Measurements from ENCODE around the gene TSPAN4. TPM values are rescaled to one million over a fixed set of nuclear protein-coding genes. Genes with fewer than 3 reads are reported as not detected.

Gene TSPAN4
- total and polyA plus RNA-seq, 8 donors, result 10.5 to 116 (median 28.4) TPM

DNA sequence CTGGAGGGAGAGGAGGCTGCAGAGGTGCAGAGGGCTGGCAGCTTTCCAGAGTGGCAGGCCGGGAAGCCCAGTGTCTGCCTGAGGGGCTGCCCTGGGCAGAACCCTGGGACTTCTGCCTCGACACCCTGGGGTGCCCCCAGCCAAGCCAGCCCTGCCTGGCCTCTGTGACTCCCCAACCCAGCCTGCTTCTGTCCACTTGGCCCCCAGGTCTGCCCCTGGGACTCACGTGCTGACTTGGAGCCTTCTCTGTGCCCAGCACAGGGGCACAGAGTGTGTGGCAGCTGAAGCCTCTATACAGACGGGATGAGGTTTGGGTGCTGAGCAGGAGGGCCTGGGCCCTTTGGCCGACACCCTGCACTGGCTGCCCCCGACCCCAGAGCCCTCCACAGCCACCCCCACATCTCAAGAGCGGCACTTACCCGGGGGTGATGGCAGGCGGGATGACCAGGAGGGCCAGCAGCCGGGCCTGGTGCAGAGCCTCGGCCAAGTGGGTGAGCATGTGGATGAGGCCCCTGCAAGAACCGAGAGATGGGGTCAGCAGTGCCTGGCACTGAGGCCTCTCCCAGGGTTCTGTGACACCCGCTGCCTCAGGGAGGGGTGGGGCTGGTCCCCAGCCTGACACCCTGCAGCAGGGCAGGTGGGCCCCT is 50.5 kb downstream of the TSPAN4 start:
- 85 to 100% (median 88%) methylated on average over 2 to 13 of the region's 13 CpGs for WGBS, 5 donors
- no peak for DNase-seq
- TF ChIP-seq, protein P1, sequence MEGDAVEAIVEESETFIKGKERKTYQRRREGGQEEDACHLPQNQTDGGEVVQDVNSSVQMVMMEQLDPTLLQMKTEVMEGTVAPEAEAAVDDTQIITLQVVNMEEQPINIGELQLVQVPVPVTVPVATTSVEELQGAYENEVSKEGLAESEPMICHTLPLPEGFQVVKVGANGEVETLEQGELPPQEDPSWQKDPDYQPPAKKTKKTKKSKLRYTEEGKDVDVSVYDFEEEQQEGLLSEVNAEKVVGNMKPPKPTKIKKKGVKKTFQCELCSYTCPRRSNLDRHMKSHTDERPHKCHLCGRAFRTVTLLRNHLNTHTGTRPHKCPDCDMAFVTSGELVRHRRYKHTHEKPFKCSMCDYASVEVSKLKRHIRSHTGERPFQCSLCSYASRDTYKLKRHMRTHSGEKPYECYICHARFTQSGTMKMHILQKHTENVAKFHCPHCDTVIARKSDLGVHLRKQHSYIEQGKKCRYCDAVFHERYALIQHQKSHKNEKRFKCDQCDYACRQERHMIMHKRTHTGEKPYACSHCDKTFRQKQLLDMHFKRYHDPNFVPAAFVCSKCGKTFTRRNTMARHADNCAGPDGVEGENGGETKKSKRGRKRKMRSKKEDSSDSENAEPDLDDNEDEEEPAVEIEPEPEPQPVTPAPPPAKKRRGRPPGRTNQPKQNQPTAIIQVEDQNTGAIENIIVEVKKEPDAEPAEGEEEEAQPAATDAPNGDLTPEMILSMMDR (IDR thresholded peaks at IDR 0.05), result no peak
- intact Hi-C loops (cut with DNase I; ENCODE audit: low total_unique reads), result no loop called here
- Histone ChIP-seq H3K4me1 (peaks cover 0 to 9% (median 2%) of the 10 kb centered on the region in 4 donors), H3K4me3 (no peak overlapping the region), H3K27me3 (no peaks in the 10 kb centered on the region), H3K27ac (no peak overlapping the region), H3K9me3 (no peaks in the 10 kb centered on the region), H3K36me3 (peaks cover 0 to 60% (median 30%) of the 10 kb centered on the region in 4 donors)

DNA sequence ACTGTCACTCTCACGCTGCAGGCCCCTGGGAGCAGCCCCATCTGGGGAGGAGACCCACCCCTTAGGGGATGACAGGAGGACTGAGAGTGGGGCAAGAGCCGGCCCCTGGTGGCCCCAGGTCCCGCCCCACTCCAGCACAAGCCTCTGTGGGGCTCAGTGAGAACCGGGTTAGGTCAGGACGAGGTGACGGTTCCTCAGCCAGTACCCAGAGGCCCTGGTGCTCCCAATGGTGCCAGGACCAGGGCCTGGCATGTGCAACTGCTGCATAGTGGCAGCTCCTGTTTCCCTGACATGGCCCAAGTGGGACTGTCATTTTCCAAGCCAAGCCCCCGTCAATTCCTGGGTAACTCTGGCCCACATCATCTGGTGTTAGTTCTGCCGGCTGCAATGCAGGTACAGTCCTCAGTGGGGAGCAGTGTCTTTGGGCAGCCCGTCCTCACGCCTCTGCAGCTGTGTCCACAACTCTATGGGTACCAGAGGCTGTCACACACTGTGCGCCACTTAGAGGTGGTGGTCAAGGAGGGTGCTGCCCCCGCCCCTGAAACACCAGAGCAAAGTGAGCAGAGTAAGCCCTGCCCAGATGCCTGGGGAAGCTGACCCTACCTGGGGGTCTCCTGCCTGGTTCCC is 52.0 kb downstream of the TSPAN4 start:
- Histone ChIP-seq H3K9me3 (no peaks in the 10 kb centered on the region), H3K27me3 (no peaks in the 10 kb centered on the region), H3K4me1 (peaks cover 0 to 12% (median 3%) of the 10 kb centered on the region in 4 donors), H3K36me3 (peaks cover 13 to 62% (median 38%) of the 10 kb centered on the region in 4 donors), H3K4me3 (no peak overlapping the region), H3K27ac (no peak overlapping the region)
- no peak for DNase-seq
- intact Hi-C loops (cut with DNase I; ENCODE audit: low total_unique reads), result no loop called here
- 76 to 91% (median 83%) methylated on average over 7 to 12 of the region's 12 CpGs for WGBS, 5 donors
- TF ChIP-seq POLR2A (IDR thresholded peaks at IDR 0.05) (no peak), POLR2AphosphoS5 (IDR thresholded peaks at IDR 0.05) (no peak), EP300 (IDR thresholded peaks at IDR 0.05) (no peak)
- TF ChIP-seq, protein P1 (IDR thresholded peaks at IDR 0.05), result no peak

DNA sequence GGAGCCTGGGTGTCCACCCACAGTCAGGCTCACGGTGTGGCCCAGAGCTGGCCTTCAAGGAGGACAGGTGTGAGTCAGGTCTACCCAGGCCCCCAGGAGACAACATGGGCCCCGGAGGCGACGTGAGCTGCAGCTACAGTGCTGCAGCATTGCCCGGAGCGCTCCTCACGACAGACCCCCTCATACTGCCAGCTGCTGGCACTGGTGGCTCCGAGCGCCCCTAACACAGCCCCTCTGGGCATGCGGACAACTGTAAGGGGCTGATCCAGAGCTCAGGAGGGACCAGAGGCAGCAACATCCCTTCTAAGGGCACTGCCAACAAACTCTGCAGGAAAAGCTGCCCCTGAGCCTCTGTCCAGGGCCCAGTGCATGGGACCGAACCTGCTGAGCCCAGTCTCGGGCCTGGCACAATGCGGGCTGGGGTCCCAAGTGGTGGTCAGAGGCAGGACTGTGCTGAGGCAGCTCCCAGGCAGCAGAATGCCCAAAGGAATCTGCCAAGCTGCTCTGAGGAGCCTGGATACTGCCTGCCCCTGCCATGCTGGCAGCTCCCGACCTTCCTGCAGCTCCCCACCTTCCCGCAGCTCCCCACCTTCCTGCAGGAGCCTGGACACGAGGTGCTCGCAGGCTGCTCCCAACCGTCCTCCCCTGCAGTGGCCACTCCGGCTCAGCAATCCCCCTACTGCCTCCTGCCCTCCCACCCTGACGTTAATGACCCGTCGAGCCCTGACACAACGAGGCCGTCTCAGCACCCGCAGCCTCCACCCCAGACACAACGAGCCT is 52.9 kb downstream of the TSPAN4 start:
- WGBS, 5 donors, result 87 to 92% (median 89%) methylated on average over 21 to 26 of the region's 26 CpGs

More for the DNA sequence above, 52.9 kb downstream of the TSPAN4 start:
- H3K27ac ChIP-seq, result no peak overlapping the region
- H3K4me3 ChIP-seq, result no peak overlapping the region
- H3K27me3 ChIP-seq, result no peaks in the 10 kb centered on the region
- intact Hi-C loops (cut with DNase I; ENCODE audit: low total_unique reads), result no loop called here
- H3K36me3 ChIP-seq, result peaks cover 20 to 62% (median 42%) of the 10 kb centered on the region in 4 donors
- no peak for DNase-seq
- no peak for TF ChIP-seq POLR2AphosphoS5 (IDR thresholded peaks at IDR 0.05)
- TF ChIP-seq, protein P1 (IDR thresholded peaks at IDR 0.05), result no peak
- TF ChIP-seq POLR2A (IDR thresholded peaks at IDR 0.05), result no peak
- TF ChIP-seq EP300 (IDR thresholded peaks at IDR 0.05), result no peak
- H3K4me1 ChIP-seq, result peaks cover 0 to 12% (median 3%) of the 10 kb centered on the region in 4 donors
- H3K9me3 ChIP-seq, result no peaks in the 10 kb centered on the region

All from stomach (tissue), 9 donors.